ENCODE results near the gene LSR.
A peak's percentile ranks its signal among the peaks of the same experiment; 100 is the strongest.
"Not testable (repeated sequence)": the region's sequence is repeated elsewhere in the genome, so short reads cannot be mapped to it uniquely, and the experiment has no call there.

The LSR gene

GRCh38 chr19:35268536-35269437, 20.0 kb downstream of the LSR start, which contains the start of gene USF2:
USF2 (plus strand) TSS chr19:35268962; CDS start chr19:35269102, 140 bp downstream.
- DNase-seq, result no peak

DNA sequence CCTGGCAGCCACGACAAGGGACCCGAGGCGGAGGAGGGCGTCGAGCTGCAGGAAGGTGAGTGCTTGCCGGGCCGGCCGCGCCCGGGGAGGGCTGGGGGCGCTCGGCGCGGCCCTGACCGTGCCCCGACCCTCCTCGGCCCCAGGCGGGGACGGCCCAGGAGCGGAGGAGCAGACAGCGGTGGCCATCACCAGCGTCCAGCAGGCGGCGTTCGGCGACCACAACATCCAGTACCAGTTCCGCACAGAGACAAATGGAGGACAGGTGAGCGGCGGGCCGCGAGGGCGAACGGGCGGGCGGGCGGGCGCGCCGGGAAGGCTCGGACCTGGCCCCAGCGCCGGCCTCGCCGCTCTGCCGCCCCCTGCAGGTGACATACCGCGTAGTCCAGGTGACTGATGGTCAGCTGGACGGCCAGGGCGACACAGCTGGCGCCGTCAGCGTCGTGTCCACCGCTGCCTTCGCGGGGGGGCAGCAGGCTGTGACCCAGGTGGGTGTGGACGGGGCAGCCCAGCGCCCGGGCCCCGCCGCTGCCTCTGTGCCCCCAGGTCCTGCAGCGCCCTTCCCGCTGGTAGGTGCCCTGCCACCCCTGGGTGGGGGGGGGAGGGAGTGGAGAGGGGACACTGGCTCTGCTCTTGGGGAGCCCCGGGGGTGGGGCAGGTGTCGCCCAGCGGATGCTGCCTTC, 20.8 kb downstream of the LSR start:
- DNase-seq, result peak; percentile 54

DNA sequence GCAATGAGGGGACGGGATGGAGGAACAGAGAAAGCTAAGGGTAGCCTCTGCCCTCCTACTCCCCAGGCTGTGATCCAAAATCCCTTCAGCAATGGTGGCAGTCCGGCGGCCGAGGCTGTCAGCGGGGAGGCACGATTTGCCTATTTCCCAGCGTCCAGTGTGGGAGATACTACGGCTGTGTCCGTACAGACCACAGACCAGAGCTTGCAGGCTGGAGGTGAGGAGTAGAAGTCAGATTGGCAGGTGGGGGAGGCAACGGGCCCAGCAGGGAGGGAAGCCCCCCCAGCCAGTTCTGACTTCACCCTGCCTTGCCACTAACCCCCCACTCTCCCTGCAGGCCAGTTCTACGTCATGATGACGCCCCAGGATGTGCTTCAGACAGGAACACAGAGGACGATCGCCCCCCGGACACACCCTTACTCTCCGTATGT, 21.6 kb downstream of the LSR start:
- DNase-seq, result no peak

GRCh38 chr19:35271546-35271945, 22.7 kb downstream of the LSR start:
- DNase-seq, result no peak

DNA sequence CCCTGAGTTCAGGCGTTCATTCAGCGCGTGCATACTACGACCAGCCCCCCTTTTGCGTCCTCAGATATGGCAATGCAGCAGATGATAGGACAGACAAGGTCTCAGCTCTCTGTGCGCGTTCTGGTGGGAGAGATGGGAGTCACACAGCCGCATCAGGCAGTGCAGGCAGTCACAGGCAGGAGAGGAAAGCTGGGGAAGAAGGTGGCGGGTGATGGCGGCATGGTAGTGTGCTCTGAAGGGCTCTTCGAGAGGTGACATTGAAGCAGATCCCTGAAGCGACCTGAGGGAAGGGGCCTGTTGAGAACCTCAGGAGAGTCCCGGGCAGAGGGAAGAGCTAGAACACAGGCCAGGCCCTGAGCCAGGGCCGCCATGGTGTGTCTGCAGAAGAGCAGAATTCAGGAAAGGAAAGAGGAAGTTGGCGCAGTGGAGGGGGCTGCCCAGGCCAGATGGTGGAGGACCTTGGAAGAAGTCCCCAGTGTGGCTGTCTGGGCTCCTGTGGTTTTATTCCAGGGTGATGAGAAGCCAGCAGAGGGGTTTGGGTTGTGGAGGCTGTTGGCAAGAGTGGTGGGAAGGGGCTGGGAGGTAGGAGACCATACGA, 23.4 kb downstream of the LSR start:
- DNase-seq, result no peak

DNA sequence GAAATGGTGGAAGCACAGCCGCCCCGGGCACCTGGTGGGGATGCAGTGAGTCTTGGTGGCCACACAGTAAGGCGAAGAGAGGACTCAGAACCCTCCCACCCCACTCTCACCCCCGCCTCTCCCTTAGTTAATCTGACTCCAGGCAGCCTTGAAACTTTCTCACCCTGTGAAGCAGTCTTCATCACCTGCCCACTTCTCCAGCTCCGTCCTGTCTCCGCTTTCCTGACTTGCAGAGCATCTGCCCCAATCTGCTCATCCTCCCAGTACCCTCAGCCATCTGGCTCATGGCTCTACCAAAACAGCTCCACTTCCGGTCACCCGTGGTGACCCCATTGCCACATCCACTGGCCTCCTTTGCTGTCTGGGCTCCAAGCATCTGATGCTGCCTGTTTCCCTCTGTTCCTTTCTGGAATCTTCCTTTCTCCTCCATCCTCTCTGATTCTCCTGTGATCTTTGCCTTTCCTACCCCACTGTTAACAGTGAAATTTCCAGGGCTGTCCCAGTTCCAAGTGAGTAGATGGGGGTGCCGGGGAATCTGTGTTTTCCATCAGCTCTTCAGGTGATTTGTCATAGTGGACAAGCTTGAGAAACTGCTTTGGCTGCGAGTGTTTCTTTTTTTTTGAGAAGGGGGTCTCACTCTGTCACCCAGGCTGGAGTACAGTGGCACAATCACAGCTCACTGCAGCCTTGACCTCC, 24.3 kb downstream of the LSR start:
- no peak for DNase-seq

- DNase-seq, result no peak
These were observed 25.0 kb downstream of the LSR start for GRCh38 chr19:35273686-35274259.

DNA sequence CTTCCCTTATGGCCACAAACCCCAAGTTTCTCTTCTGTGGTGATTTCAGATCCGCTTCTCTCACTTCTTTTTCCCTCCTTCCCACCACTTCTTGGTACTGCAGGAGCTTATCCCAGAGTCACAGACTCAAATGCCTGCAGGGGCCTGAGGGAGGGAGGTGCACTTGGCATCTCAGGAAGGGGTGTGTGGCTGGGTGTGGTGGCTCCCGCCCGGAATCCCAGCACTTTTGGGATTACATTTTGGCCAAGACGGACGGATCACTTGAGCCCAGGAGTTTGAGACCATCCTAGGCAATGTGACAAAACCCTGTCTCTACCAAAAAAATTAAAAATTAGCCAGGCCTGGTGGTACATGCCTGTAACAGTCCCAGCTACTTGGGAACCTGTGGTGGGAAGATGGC, 25.5 kb downstream of the LSR start:
- DNase-seq, result no peak

DNA sequence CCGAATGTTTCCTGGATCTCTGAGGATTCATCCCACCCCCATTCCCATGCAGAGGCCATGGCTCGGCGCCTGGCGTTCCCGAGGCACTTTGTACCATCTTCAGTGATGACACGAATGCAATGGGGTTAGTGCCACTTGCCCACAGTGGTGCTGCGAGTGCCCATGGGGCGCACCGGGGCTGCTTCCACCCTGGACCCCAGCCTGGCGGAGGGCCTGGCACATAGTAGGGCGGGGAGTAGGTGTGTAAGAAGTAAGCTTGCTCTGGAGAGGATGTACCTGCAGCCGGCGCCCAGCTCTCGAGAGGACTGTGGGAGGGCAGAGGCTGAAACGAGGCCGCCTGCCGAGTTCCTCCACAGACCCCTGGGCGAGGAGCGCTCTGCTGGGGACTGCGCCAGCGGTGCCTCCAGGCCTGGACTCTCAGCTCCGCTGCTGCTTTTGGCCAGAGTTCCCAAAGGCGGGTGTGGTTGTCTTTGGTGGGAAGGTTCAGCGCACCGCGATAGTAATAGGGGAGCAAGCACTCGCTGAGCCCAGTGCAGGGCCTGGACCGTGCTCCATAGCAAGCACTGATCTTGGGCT, 28.0 kb downstream of the LSR start:
- no peak for DNase-seq

DNA sequence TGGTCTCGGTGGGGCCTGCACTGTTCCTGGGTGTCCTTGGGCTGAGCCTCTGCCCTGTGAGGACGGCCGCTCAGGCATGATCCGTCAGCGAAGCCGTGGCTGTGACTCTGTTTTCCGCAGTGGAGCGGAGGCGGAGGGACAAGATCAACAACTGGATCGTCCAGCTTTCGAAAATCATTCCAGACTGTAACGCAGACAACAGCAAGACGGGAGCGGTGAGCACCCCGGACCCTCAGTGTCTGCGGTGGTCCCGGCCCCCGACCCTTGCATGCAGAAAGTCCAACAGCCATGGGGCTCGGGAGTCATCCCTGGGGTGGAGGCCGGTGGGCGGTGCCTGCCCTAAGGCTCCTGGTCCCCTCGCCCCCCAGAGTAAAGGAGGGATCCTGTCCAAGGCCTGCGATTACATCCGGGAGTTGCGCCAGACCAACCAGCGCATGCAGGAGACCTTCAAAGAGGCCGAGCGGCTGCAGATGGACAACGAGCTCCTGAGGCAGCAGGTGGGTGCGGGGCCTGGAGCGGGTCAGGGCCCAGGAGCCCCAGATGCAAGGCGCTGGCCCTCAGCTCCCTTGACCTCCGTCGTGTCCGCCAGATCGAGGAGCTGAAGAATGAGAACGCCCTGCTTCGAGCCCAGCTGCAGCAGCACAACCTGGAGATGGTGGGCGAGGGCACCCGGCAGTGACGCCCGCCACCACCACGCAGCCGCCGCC, 29.9 kb downstream of the LSR start:
- no peak for DNase-seq

DNA sequence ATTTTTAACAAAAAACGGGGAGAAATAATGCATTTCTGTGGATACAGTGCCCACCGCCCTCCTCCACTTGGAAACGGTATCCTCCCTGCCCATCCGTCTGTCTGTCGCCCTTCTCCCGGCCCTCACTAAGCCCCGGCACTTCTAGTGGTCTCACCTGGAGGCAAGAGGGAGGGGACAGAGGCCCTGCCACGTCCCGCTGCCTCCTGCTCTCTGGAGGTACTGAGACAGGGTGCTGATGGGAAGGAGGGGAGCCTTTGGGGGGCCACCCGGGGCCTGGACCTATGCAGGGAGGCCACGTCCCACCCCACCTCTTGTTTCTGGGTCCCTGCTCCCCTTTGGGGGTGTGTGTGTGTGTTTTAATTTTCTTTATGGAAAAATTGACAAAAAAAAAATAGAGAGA, 30.6 kb downstream of the LSR start:
- DNase-seq, result no peak

DNA sequence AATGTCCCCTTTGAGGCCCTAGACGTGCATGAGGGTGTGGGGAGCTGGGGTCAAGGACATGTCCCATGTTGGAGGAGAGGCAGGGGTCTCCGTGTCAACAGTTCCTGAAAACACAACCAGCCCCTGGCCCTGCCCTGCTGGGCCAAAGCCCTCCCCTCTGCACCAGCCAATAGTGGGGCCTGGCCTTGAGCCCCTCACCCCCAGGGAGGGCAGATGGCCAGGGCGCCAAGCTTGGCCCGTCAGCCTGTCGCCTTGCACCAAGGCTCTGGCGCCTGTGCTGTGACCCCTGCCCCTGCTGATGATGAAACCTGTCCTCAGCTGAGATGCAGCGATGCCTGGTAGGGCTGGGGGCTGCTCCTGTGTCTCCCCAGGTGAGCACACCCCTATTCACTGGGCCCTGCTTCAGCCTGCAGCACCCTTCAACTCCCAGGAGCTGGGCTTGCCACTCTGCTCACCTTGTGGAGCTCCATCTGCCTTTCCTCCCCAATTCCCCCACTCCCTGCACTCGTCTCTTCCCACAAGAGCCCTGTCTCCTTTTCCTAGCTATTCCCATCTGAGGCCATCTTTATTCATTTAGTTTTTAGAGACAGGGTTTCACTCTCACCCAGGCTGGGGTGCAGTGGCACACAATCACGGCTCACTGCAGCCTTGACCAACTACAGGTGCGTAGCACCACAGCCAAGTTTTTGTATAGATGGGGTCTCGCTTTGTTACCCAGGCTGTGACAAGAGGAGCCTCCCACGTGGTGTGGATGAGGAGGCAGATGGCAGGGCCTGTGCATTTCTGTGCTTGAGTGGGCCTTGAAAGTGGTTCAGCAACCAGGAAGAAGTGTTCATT, 31.4 kb downstream of the LSR start:
- no peak for DNase-seq

- DNase-seq, result no peak
These were observed 32.5 kb downstream of the LSR start for GRCh38 chr19:35281303-35281702.

GRCh38 chr19:35284153-35285094, 35.6 kb downstream of the LSR start:
- DNase-seq, result no peak

- no peak for DNase-seq
These were observed 36.3 kb downstream of the LSR start for GRCh38 chr19:35285095-35285449.

GRCh38 chr19:35285465-35285864, 36.7 kb downstream of the LSR start:
- DNase-seq, result not testable (repeated sequence)

- not testable (repeated sequence) for DNase-seq
These were observed 37.3 kb downstream of the LSR start for GRCh38 chr19:35286101-35286500.

DNA sequence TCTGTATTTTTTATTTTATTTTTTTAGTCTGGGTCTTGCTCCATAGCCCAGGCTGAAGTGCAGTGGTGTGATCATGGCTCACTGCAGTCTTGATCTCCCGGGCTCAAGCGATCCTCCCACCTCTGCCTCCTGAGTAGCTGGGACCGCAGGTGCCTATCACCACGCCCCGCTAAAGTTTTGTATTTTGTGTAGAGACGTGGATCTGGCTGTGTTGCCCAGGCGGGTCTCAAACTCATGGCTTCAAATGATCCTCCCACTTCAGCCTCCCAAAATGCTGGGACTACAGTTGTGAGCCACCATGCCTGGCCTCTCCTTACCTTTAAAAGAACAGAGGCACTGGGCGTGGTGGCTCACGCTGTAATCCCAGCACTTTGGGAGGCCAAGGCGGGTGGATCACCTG, 38.9 kb downstream of the LSR start:
- DNase-seq, result no peak

DNA sequence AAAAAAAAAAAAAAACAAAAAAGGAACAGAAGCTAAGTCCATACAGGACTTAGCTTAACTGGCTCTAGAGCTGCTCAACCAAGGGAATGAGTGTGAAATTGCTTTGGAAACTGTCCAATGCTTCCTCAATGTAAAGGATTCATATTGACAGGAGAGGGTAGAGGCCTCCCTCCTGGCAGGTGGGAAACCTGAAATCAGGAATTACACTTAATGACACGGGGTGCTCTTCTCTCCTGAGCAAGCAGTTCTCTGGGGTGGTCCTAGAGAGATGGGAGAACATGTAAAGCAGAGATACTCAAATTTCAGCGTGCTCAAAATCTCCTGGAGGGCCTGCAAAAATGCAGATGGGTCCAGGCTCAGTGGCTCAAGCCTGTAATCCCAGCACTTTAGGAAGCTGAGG, 39.5 kb downstream of the LSR start:
- no peak for DNase-seq

- no peak for DNase-seq
These were observed 40.1 kb downstream of the LSR start for GRCh38 chr19:35288906-35289305.
